Right cardiac atrium (tissue), 5 donors: ENCODE measurements around the gene ALOX5. TPM values are rescaled to one million over a fixed set of nuclear protein-coding genes. Genes with fewer than 3 reads are reported as not detected.
"Not testable (repeated sequence)": the region's sequence is repeated elsewhere in the genome, so short reads cannot be mapped to it uniquely, and the experiment has no call there.

ENCODE experiments used
- ATAC-seq, 2 donors: fragments of 200-7000 bp; cut with Tn5 transposase; one replicate each; pipeline versions ENCODE4 v1.8.0 to v1.9.1; 2020; ENCODE audit warnings: moderate library complexity in 2 of 2, mild to moderate bottlenecking in 1 of 2
- DNase-seq, 3 donors: peaks; one replicate each; pipeline ENCODE4 v3.0.0-alpha.2; 2020
- H3K27ac ChIP-seq: one replicate; pipeline ENCODE4 v1.5.1; 2013; ENCODE audit warnings: mild to moderate bottlenecking, low read length, control low read depth, moderate library complexity
- H3K27me3 ChIP-seq: one replicate; pipeline ENCODE4 v1.6.1; 2013; ENCODE audit not compliant: control insufficient read depth, insufficient read depth
- H3K4me1 ChIP-seq: one replicate; pipeline ENCODE4 v1.6.1; 2013; ENCODE audit warnings: low read length; ENCODE audit not compliant: control insufficient read depth, insufficient read depth
- H3K4me3 ChIP-seq: one replicate; pipeline ENCODE4 v1.5.1; 2013; ENCODE audit warnings: low read length, control low read depth
- H3K9me3 ChIP-seq: one replicate; pipeline ENCODE4 v1.6.1; 2013; ENCODE audit warnings: low read length; ENCODE audit not compliant: control insufficient read depth
- WGBS: extraction: QIAGEN DNeasy Blood & Tissue Kit; methylation state at CpG from one replicate; pipeline ENCODE4 v1.1.7; 2013; 5-methylcytosine and 5-hydroxymethylcytosine counted together
- intact Hi-C, 4 donors: fragments of 100-400 bp; cut with DNase I; formaldehyde crosslinking; loops; one replicate each; pipeline versions ENCODE4 v1.11.0 to v1.14.0; 2022 to 2023
- polyA plus RNA-seq: library from polyadenylated mRNA; stranded (reverse); fragments of 200-250 nt; gene quantifications from one replicate; pipeline ENCODE4 v1.2.3, GENCODE V29; 2013
- total RNA-seq, 4 donors: library from RNA; stranded (reverse); fragmentation: NEBNext Ultra II Directional; extraction: Animal tissue kit (Norgen Biotek cat#: 25700); gene quantifications; one replicate each; pipeline ENCODE4 v1.2.1, GENCODE V29; 2021
- donor health status: healthy with polysubstance abuse.
- donor health status: DM: no; HTN: yes; CAD: no.
- donor health status: DM: no; HTN: no; CAD: no.
- donor health status: DM: no; HTN: yes; CAD: no; lungs with severe emphysema.
- donor health status: DM: yes; HTN: yes; CAD: no.

Gene ALOX5
- total and polyA plus RNA-seq, 5 donors, result 5.6 to 13.0 (median 11.5) TPM

DNA sequence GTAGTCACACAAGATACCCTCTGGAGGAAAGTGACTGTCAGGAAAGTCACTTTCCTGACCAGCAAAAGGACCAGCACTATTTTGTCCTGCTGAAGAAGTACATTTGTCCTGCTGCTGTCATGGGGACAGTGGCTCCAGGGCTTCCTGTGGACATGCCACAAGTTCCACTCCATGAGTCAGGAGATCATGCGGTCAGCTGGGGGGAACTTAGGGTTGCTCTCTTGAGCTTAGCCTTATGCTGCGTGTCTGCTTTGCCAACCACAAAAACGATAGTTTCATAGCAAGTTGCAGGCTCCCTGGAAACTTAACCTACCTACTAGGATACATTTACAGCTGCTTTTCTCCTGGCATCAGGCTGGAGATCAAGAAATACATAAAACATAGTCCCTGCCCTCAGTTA, 19.8 kb upstream of the ALOX5 start:
- H3K27me3 ChIP-seq, result no peaks in the 10 kb centered on the region
- DNase-seq, result peak; percentile 40 to 65 (median 52)
- intact Hi-C loops, result no loop called here
- H3K9me3 ChIP-seq, result no peaks in the 10 kb centered on the region
- 79% methylated on average over 3 of the region's 3 CpGs for WGBS
- H3K27ac ChIP-seq, result no peak overlapping the region
- no peak overlapping the region for H3K4me3 ChIP-seq
- ATAC-seq, result peak; percentile 69 to 75
- no peaks in the 10 kb centered on the region for H3K4me1 ChIP-seq

GRCh38 chr10:45355494-45355893, 18.5 kb upstream of the ALOX5 start:
- Histone ChIP-seq H3K4me3 (no peak overlapping the region), H3K4me1 (no peaks in the 10 kb centered on the region), H3K27ac (no peak overlapping the region), H3K27me3 (no peaks in the 10 kb centered on the region), H3K9me3 (no peaks in the 10 kb centered on the region)
- intact Hi-C loops, result no loop called here
- ATAC-seq (no peak), DNase-seq (no peak)
- 85% methylated on average over 4 of the region's 4 CpGs for WGBS

DNA sequence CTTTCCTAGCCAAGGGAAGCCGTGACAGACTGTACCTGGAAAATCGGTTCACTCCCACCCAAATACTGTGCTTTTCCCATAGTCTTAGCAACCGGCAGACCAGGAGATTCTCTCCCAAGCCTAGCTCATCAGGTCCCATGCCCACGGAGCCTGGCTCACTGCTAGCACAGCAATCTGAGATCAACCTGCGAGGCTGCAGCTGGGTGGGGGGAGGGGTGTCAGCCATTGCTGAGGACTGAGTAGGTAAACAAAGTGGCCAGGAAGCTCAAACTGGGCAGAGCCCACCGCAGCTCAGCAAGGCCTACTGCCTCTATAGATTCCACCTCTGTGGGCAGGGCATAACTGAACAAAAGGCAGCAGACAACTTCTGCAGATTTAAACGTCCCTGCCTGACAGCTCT, 15.1 kb upstream of the ALOX5 start:
- intact Hi-C loops, H3K9me3 ChIP-seq, ATAC-seq, DNase-seq, H3K4me1 ChIP-seq, H3K27ac ChIP-seq, H3K27me3 ChIP-seq, H3K4me3 ChIP-seq: not testable (repeated sequence)
- WGBS, result 70% methylated on average over 7 of the region's 7 CpGs

GRCh38 chr10:45361983-45362799, 11.8 kb upstream of the ALOX5 start:
- H3K4me3 ChIP-seq, H3K27me3 ChIP-seq, intact Hi-C loops, H3K9me3 ChIP-seq, H3K4me1 ChIP-seq, H3K27ac ChIP-seq, ATAC-seq: not testable (repeated sequence)
- peak in 2 of 3 donors; percentile 34 to 42 for DNase-seq
- 59% methylated on average over 18 of the region's 18 CpGs for WGBS

- H3K27ac ChIP-seq, H3K27me3 ChIP-seq, intact Hi-C loops, H3K4me1 ChIP-seq, H3K4me3 ChIP-seq, H3K9me3 ChIP-seq, DNase-seq, ATAC-seq: not testable (repeated sequence)
- 87% methylated on average over 3 of the region's 3 CpGs for WGBS
Observed at GRCh38 chr10:45367643-45368042, 6.4 kb upstream of the ALOX5 start.

- ATAC-seq (no peak), DNase-seq (no peak)
- Histone ChIP-seq H3K9me3 (no peaks in the 10 kb centered on the region), H3K27me3 (no peaks in the 10 kb centered on the region), H3K27ac (no peak overlapping the region), H3K4me1 (no peaks in the 10 kb centered on the region), H3K4me3 (no peak overlapping the region)
- intact Hi-C loops, result no loop called here
- WGBS, result 94% methylated on average over 2 of the region's 2 CpGs
Observed at GRCh38 chr10:45368181-45368580, 5.8 kb upstream of the ALOX5 start.

DNA sequence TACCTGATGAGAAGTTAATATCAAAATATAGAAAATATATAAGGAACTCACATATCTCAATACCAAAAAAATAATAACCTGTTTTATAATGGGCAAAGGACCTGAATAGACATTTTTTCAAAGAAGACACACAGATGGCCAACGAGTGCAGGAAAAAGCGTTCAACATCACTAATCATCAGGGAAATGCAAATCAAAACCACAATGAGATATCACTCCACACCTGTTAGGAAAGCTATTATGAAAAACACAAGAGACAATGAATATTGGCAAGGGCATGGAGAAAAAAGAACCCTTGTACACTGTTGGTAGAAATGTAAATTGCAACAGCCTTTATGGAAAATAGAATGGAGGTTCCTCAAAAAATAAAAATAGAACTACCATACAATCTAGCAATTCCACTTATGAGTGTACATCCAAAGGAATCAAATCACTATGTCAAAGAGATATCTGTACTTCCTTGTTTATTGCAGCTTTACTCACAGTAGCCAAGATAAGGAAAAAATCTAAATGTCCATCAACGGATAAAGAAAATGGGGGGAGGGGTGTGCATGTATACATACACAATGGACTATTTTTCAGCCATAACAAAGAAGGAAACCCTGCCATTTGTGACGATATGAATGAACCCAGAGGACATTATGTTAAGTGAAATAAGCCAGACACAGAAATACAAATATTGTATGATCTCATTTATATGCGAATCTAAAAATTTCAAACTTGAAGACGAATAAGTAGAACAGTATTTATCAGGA, 3.6 kb upstream of the ALOX5 start:
- H3K4me1 ChIP-seq, result peaks cover 4% of the 10 kb centered on the region
- intact Hi-C loops, result no loop called here
- 64% methylated on average over 6 of the region's 6 CpGs for WGBS
- H3K27me3 ChIP-seq, result no peaks in the 10 kb centered on the region
- ATAC-seq (no peak), DNase-seq (no peak)
- H3K9me3 ChIP-seq, result no peaks in the 10 kb centered on the region
- no peak overlapping the region for H3K4me3 ChIP-seq
- H3K27ac ChIP-seq, result no peak overlapping the region

DNA sequence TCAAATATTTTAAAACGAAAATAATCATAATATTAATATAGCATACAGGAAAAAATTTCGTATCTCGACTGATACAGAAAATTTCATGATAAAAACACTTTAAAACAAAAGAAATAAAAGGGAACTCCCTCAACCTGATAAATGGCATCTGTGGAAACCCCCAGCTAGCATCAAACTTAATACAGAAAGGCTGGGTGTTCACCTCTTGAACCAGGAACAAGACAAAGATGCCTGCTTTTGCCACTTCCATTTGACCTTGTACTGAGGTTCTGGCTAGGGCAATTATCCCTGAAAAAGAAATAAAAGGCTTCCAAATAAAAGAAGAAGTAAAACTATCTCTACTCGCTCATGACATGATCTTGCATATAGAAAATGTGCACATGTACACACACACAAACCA, 2.5 kb upstream of the ALOX5 start:
- no peak for ATAC-seq
- intact Hi-C loops, result no loop called here
- H3K27me3 ChIP-seq, result no peaks in the 10 kb centered on the region

GRCh38 chr10:45372251-45372951, 1.6 kb upstream of the ALOX5 start:
- intact Hi-C loops, result no loop called here
- DNase-seq (no peak), ATAC-seq (no peak)
- Histone ChIP-seq H3K27ac (no peak overlapping the region), H3K27me3 (no peaks in the 10 kb centered on the region), H3K4me3 (no peak overlapping the region), H3K9me3 (no peaks in the 10 kb centered on the region), H3K4me1 (peaks cover 4% of the 10 kb centered on the region)
- 77% methylated on average over 9 of the region's 9 CpGs for WGBS

More for the DNA sequence above, 2.5 kb upstream of the ALOX5 start:
- 73% methylated on average over 4 of the region's 4 CpGs for WGBS
- H3K27ac ChIP-seq, result no peak overlapping the region
- no peaks in the 10 kb centered on the region for H3K9me3 ChIP-seq
- H3K4me3 ChIP-seq, result no peak overlapping the region
- peaks cover 4% of the 10 kb centered on the region for H3K4me1 ChIP-seq
- DNase-seq, result no peak

GRCh38 chr10:45373003-45373575, 927 bp upstream of the ALOX5 start:
- Histone ChIP-seq H3K27ac (no peak overlapping the region), H3K9me3 (no peaks in the 10 kb centered on the region), H3K27me3 (no peaks in the 10 kb centered on the region), H3K4me3 (peak overlapping the region; percentile 41), H3K4me1 (peaks cover 4% of the 10 kb centered on the region)
- intact Hi-C loops, result no loop called here
- peak; percentile 35 to 67 (median 60) for DNase-seq
- ATAC-seq, result peak; percentile 59 to 72
- 1% methylated on average over 32 of the region's 32 CpGs for WGBS
